Colonic mucosa (tissue), 4 donors: ENCODE data around the gene RAD54L2. TPM values are rescaled to one million over a fixed set of nuclear protein-coding genes. Genes with fewer than 3 reads are reported as not detected.
A peak's percentile ranks its signal among the peaks of the same experiment; 100 is the strongest.
"Not testable (repeated sequence)": the region's sequence is repeated elsewhere in the genome, so short reads cannot be mapped to it uniquely, and the experiment has no call there.

Experiments
- DNase-seq: peaks from one replicate; pipeline ENCODE4 v3.0.0-alpha.2; 2020
- H3K27ac ChIP-seq: fragments of 200-600 bp; one replicate; pipeline ENCODE4 v1.8.0; 2021
- H3K27me3 ChIP-seq: fragments of 200-600 bp; one replicate; pipeline ENCODE4 v1.8.0; 2021
- H3K36me3 ChIP-seq: fragments of 200-600 bp; one replicate; pipeline ENCODE4 v1.8.0; 2021
- H3K4me1 ChIP-seq: fragments of 200-600 bp; one replicate; pipeline ENCODE4 v1.8.0; 2021; ENCODE audit warnings: mild to moderate bottlenecking
- H3K4me3 ChIP-seq: fragments of 200-600 bp; one replicate; pipeline ENCODE4 v1.8.0; 2021
- H3K9ac ChIP-seq, 2 donors: one replicate each; pipeline ENCODE4 v1.7.0; 2013; ENCODE audit warnings: control low read depth in 2 of 2, low read depth in 2 of 2, low read length in 2 of 2
- H3K9me3 ChIP-seq: fragments of 200-600 bp; one replicate; pipeline ENCODE4 v1.8.0; 2021
- CTCF ChIP-seq: fragments of 200-600 bp; IDR thresholded peaks from one replicate; pipeline ENCODE4 v1.8.0; 2022; ENCODE audit warnings: antibody characterized with exemption, mild to moderate bottlenecking
- intact Hi-C: fragments of 100-400 bp; cut with DNase I; formaldehyde crosslinking; loops from one replicate; pipeline ENCODE4 v1.14.1; 2022
- total RNA-seq, 2 donors: library from RNA; stranded (reverse); fragmentation: NEBNext Ultra II Directional in 1 of 2; extraction: Animal tissue kit (Norgen Biotek cat#: 25700) in 1 of 2; gene quantifications; one replicate each; pipeline ENCODE4 v1.2.1, GENCODE V29; 2021
- donor health status: healthy.
- donor health status: DM: no; HTN: no; CAD: no.
- donor health status: DM: no; HTN: no; CAD: no.

RAD54L2 gene
- total RNA-seq, 2 donors from 2014 or later, result 14.9 to 16.4 TPM

DNA sequence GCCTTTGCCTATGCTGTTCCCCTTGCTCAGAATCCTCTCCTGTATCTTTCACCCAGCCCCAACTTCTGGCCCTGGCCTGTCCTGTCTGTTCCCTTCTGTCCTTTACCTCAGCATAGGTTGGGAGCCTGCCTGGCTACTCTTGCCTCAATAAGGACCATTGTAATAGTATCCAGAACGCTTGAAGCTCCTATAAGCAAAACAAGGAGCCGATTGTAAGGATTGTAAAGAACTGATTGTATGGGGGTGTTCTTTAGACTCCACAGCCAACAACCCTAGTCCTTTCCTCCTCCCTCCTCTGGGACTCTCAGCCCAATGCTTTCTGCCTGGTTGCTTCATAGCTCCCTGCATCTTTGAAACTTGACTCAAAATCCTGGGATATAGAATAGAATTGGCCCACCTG, 18.7 kb upstream of the RAD54L2 start:
- no peak for DNase-seq
- no peaks in the 10 kb centered on the region for H3K4me1 ChIP-seq
- H3K9me3 ChIP-seq, result no peaks in the 10 kb centered on the region
- intact Hi-C loops, result no loop called here
- H3K4me3 ChIP-seq, result no peak overlapping the region
- no peak for TF ChIP-seq CTCF
- no peak overlapping the region for H3K9ac ChIP-seq
- H3K36me3 ChIP-seq, result no peaks in the 10 kb centered on the region
- no peaks in the 10 kb centered on the region for H3K27me3 ChIP-seq
- H3K27ac ChIP-seq, result no peak overlapping the region

DNA sequence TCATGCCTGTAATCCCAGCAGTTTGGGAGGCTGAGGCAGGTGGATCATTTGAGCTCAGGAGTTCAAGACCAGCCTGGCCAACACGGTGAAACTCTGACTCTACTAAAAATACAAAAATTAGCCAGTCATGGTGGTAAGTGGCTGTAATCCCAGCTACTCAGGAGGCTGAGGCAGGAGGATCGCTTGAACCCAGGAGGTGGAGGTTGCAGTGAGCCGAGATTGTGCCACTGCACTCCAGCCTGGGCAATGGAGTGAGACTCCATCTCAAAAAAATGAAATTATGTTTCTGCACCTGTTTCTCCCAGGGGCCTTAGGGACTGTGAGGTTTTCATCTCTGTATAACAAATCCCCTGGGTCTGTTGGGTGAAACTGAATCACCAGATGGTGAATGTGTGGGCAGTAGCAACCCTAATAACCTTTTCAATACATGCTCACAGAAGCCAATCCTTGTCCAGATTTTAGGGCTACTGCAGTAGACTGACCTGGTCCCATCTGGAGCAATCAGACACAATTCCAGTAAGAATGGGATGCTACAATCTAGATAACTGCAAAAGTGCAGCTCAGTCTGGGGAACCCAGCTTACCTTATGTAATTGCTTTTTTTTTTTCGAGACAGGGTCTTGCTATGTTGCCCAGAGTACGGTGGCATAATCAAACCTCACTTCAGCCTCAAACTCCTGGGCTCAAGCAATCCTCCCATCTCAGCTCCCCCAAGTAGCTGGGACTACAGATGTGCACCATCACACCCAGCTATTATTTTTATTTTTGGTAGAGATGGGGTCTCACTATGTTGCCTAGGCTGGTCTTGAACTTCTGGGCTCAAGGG, 17.4 kb upstream of the RAD54L2 start:
- H3K27ac ChIP-seq, H3K4me1 ChIP-seq, intact Hi-C loops, DNase-seq, H3K36me3 ChIP-seq, H3K9ac ChIP-seq, H3K9me3 ChIP-seq, H3K4me3 ChIP-seq, H3K27me3 ChIP-seq: not testable (repeated sequence)

GRCh38 chr3:51522273-51522962, 16.1 kb upstream of the RAD54L2 start:
- no peak overlapping the region for H3K27ac ChIP-seq
- no peak overlapping the region for H3K9ac ChIP-seq
- DNase-seq, result no peak
- no peaks in the 10 kb centered on the region for H3K36me3 ChIP-seq
- intact Hi-C loops, result no loop called here
- no peaks in the 10 kb centered on the region for H3K4me1 ChIP-seq
- H3K9me3 ChIP-seq, result no peaks in the 10 kb centered on the region
- no peaks in the 10 kb centered on the region for H3K27me3 ChIP-seq
- no peak overlapping the region for H3K4me3 ChIP-seq
- TF ChIP-seq CTCF, result no peak

GRCh38 chr3:51524874-51525273, 13.6 kb upstream of the RAD54L2 start:
- H3K36me3 ChIP-seq, H3K9ac ChIP-seq, DNase-seq, H3K4me1 ChIP-seq, H3K4me3 ChIP-seq, H3K27me3 ChIP-seq, intact Hi-C loops, H3K27ac ChIP-seq, H3K9me3 ChIP-seq: not testable (repeated sequence)

DNA sequence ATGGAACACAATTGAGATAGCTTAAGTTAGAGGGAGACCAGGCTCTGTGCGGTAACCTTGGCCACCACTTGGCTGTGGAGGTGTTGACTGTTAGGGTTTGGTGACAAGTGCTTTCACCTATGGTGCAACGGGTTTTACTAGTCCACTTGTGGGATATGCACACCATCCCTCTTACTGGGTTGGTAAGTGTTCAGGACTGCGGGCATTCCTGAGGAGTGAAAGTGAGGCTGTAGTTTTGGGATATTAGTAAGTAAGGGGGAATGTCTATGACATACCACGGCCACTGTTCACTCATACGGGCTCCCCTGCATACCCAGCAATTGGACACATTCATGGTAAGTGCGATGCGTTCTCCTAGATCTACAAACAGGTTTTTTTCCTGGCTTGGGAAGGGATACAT, 8.0 kb upstream of the RAD54L2 start:
- intact Hi-C loops, result no loop called here
- no peak for TF ChIP-seq CTCF
- DNase-seq, result no peak
- Histone ChIP-seq H3K27me3 (no peaks in the 10 kb centered on the region), H3K9me3 (no peaks in the 10 kb centered on the region), H3K27ac (no peak overlapping the region), H3K36me3 (no peaks in the 10 kb centered on the region), H3K4me3 (no peak overlapping the region), H3K4me1 (no peaks in the 10 kb centered on the region), H3K9ac (no peak overlapping the region)

DNA sequence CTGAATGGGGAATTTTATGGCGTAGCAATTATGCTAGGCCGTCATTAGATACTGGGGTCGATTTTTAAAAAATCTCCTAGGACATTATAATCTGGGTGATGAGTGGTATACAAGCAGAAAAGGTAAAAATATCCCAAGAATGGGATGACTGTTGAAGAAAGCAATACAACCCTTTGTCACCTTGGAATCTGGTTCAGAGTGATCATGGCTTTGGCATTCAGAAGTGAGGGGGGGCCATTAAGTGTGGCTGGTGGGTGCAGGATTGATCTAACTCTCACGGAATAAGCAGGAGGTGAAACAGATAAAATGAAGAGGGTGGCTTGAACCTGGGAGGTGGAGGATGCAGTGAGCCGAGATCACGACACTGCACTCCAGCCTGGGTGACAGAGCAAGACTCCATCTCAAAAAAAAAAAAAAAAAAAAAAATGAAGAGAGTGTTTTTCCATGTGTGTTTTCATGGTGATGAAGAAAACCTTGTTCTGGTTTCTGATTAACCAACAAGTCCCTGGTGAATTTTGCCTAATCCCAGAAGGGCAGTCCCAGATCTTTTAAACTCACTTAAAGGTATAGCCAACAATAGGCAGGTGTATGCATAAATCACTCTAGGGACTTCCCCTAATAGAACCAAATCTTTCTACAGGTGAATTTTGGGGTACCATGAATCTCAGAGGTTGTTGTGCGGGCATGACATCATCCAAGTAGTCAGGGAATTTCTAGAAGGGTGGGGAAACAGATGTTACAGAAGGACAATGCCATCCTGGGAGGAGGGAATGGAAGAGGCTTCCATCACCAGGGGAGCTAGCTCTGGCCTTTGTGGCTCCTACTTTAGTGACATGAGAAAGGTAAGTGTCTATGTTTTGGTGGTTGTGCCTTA, 3.1 kb upstream of the RAD54L2 start:
- intact Hi-C loops, result no loop called here
- no peaks in the 10 kb centered on the region for H3K9me3 ChIP-seq

GRCh38 chr3:51537631-51538030, 888 bp upstream of the RAD54L2 start:
- intact Hi-C loops, DNase-seq, H3K4me1 ChIP-seq, H3K9me3 ChIP-seq, H3K27ac ChIP-seq, H3K36me3 ChIP-seq, H3K27me3 ChIP-seq: not testable (repeated sequence)
- peak overlapping the region in 1 of 2 donors; percentile 91 for H3K9ac ChIP-seq
- H3K4me3 ChIP-seq, result peak overlapping the region; percentile 84

More for the DNA sequence above, 3.1 kb upstream of the RAD54L2 start:
- TF ChIP-seq CTCF, result no peak
- Histone ChIP-seq H3K9ac (no peak overlapping the region), H3K27ac (no peak overlapping the region), H3K27me3 (no peaks in the 10 kb centered on the region), H3K4me3 (no peak overlapping the region), H3K36me3 (no peaks in the 10 kb centered on the region), H3K4me1 (peaks cover 5% of the 10 kb centered on the region)
- DNase-seq, result no peak
